Central memory CD8-positive, alpha-beta T cell (primary cell): Measurements from ENCODE around the gene P4HA2.

ENCODE experiments used
- ATAC-seq: fragments of 150-1000 bp; cut with Tn5 transposase; replicated peaks from 2 replicates; pipeline ENCODE4 v1.10.0; 2022; ENCODE audit warnings: mild to moderate bottlenecking, moderate FRiP score, moderate number of reproducible peaks; ENCODE audit not compliant: poor library complexity, severe bottlenecking; ENCODE audit errors: extremely low read depth
- DNase-seq, 2 donors: peaks; one replicate each; pipeline ENCODE4 v3.0.0; 2021; ENCODE audit warnings: low spot score in 2 of 2
- H3K27ac Mint-ChIP-seq: one replicate; pipeline ENCODE4 v1.8.0; 2022; ENCODE audit warnings: low read depth, mild to moderate bottlenecking, moderate library complexity, mixed read lengths
- H3K27me3 Mint-ChIP-seq: one replicate; pipeline ENCODE4 v1.8.0; 2022; ENCODE audit warnings: mixed read lengths
- H3K36me3 Mint-ChIP-seq: one replicate; pipeline ENCODE4 v1.8.0; 2022; ENCODE audit warnings: mild to moderate bottlenecking, moderate library complexity, mixed read lengths; ENCODE audit not compliant: insufficient read depth
- H3K4me1 Mint-ChIP-seq: one replicate; pipeline ENCODE4 v1.8.0; 2022; ENCODE audit warnings: mixed read lengths
- H3K4me3 Mint-ChIP-seq: one replicate; pipeline ENCODE4 v1.8.0; 2022; ENCODE audit warnings: mild to moderate bottlenecking, moderate library complexity, mixed read lengths
- H3K9me3 Mint-ChIP-seq: one replicate; pipeline ENCODE4 v1.8.0; 2022; ENCODE audit warnings: mixed read lengths

Gene P4HA2

DNA sequence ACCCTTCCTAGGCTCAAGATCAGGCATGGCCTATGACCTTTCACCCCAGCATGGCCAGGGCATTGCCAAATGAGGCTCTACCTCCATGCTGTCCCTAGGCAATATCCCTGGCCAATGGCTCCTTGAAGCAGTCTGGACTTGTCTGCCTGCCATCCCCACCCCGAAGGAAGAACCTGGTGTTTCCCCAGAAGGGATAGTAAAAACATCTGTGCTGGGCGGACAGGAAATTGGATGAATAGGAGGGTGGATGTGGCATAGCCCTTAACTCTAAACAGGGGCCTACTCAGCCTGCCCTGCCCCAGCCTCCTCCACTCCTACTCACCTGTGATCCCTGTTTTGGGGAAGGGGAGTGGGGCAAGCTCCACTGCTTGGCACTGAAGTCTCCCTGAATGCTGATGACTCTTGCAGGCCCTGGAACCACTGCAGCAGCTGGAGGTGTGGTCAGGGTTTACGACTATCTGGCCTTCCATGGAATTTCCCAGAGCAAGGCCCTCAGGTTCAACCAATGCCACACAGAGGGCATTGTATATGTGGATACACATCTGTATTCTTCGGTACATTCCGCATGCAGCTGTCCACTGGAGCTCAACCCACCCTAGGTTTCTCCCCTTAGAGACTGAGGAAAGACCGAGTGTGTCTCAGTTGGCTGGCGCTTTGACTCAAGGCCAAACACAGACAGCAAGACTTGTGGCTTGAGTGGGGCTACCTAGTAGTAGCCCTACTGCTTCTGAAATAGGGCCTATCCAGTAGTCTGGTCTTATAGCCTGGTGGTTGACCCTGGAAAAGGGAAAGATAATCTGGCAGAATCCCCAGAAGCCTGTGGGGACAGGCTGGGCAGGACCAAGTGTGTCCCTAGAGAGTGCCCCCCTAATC is 6.4 kb upstream of the P4HA2 start:
- Mint-ChIP-seq H3K4me1 (peaks cover 5% of the 10 kb centered on the region), H3K4me3 (no peak overlapping the region)
- no peak for ATAC-seq

DNA sequence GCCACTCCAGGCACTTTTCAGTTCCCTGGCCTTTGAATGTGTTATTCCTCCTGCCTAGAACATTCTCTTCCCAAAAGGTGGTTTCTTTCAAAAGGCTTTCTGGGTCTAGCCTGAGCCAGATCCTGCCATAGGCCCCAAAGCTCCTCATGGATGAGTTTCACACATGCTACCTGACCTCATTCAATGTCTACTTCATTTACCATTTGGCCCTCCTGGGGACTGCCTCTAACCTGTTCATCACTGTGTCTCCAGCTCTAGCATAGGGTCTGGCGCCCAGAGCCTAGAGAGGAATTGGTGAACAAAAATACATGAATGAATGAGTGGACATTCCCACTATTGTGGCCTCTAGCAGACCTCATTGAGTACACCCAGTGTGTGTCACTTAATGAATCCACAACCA is 5.4 kb upstream of the P4HA2 start:
- no peak overlapping the region for H3K4me3 Mint-ChIP-seq

More for the DNA sequence above, 6.4 kb upstream of the P4HA2 start:
- Mint-ChIP-seq H3K27ac (no peak overlapping the region), H3K9me3 (no peaks in the 10 kb centered on the region), H3K36me3 (peaks cover 2% of the 10 kb centered on the region), H3K27me3 (peaks cover 24% of the 10 kb centered on the region)
- no peak for DNase-seq

DNA sequence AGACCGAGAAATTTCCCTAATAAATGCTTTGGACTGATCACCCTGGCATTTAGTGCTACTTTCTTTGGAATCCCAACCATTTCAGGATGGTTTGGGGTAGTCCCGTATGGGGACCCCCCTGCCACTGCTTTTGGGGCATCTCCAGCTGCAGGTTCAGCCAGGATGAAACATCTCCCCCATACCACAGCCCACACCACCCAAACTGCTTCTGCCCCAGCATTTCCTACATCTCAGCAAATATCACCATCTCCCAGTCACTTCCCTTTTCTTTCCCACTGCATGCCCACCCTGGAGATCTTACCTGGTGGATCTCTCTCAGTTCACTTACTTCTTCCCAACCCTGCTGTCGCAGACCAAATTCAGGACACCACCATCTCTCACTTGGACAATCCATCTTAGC is 4.8 kb upstream of the P4HA2 start:
- H3K4me3 Mint-ChIP-seq = no peak overlapping the region
- no peaks in the 10 kb centered on the region for H3K9me3 Mint-ChIP-seq
- ATAC-seq (no peak), DNase-seq (no peak)
- peaks cover 7% of the 10 kb centered on the region for H3K4me1 Mint-ChIP-seq
- H3K27me3 Mint-ChIP-seq = peaks cover 30% of the 10 kb centered on the region
- peaks cover 2% of the 10 kb centered on the region for H3K36me3 Mint-ChIP-seq
- no peak overlapping the region for H3K27ac Mint-ChIP-seq

More for the DNA sequence above, 5.4 kb upstream of the P4HA2 start:
- H3K4me1 Mint-ChIP-seq = peaks cover 7% of the 10 kb centered on the region
- H3K27me3 Mint-ChIP-seq = peaks cover 30% of the 10 kb centered on the region
- ATAC-seq (no peak), DNase-seq (no peak)
- H3K36me3 Mint-ChIP-seq = peaks cover 2% of the 10 kb centered on the region
- H3K27ac Mint-ChIP-seq = no peak overlapping the region
- no peaks in the 10 kb centered on the region for H3K9me3 Mint-ChIP-seq

DNA sequence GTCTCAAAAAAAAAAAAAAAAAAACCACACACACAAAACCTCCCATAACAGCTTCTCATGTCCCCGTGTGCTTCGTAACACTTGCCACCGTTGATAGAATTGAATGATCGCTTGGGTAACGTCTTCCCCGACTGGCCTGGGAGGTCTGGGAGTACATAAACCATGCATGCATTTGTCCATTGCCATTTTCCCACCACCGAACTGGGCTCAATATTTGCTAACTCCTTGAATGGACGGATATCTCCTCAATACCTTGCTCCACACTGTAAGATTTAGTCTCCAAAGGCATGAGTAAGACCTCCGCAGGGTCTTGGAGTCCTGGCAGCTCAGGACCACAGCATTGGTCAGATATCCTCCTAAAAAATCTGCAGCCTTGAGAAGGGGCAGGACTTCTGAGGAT is 3.2 kb upstream of the P4HA2 start:
- Mint-ChIP-seq H3K4me3 (no peak overlapping the region), H3K4me1 (peaks cover 7% of the 10 kb centered on the region), H3K27ac (no peak overlapping the region), H3K9me3 (no peaks in the 10 kb centered on the region), H3K36me3 (peaks cover 2% of the 10 kb centered on the region), H3K27me3 (peaks cover 30% of the 10 kb centered on the region)
- ATAC-seq (no peak), DNase-seq (no peak)

DNA sequence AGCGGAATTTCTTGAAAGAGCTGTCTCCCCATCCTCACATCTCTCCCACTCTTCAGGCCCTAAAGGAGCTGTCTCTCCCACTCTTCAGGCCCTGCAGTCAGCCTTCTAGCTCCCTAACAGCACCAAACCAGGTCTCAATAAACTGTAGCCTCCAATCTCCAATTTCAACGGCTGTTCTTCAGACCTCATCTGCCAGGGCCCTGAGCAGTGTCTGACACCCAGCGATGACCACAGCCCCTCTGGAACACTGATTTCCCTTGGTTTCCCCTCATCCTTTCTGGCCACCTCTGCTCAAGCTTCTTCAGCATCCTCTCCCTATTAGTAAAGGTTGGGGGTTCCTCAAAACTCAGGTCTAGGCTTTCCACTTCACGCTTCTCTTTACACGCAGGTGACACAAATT is 1.6 kb upstream of the P4HA2 start:
- Mint-ChIP-seq H3K27me3 (peaks cover 30% of the 10 kb centered on the region), H3K27ac (no peak overlapping the region), H3K36me3 (peaks cover 2% of the 10 kb centered on the region), H3K9me3 (no peaks in the 10 kb centered on the region), H3K4me3 (peak overlapping the region; percentile 44), H3K4me1 (peaks cover 7% of the 10 kb centered on the region)
- ATAC-seq = no peak
- no peak for DNase-seq

DNA sequence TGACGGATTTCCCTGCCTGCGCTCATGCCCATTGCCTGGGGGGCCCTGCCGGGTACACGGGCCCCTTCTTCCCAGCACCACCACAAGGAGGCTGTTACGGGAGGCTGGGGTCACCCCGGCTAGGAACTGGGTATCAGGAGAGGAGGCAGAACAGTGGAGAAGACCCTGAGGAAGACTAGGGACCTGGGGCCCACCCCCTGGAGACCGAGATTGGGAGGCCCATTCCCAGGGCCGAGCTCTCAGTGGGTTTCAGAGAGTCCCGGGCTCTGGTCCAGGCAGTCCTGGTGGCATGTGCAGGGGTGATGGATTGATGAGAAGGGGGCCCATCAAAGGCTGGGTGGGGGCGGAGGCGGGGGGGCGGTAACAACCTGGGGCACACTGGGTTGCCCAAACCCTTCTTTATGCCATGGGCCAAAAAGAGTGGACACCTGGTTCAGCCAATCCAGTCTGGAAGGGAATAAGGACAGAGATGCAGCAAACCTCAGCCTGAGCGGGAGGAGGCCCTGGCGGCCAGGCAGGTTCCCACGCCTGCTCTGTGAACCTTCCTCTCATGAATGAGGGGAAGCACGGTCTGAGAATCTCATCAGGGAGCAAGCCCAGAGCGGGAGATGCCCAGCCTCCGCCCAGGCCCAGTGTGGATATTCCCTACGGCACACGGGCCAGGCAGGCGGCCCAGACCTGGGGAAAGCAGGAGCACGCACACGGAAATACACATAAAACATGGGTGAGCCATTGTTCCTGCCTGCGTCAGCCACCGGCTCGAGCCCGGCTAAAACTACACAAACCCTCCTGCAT is 785 bp upstream of the P4HA2 start:
- Mint-ChIP-seq H3K4me1 (peaks cover 7% of the 10 kb centered on the region), H3K36me3 (peaks cover 2% of the 10 kb centered on the region), H3K9me3 (no peaks in the 10 kb centered on the region), H3K4me3 (peak overlapping the region; percentile 44), H3K27ac (no peak overlapping the region), H3K27me3 (peaks cover 30% of the 10 kb centered on the region)
- ATAC-seq (no peak), DNase-seq (no peak)

DNA sequence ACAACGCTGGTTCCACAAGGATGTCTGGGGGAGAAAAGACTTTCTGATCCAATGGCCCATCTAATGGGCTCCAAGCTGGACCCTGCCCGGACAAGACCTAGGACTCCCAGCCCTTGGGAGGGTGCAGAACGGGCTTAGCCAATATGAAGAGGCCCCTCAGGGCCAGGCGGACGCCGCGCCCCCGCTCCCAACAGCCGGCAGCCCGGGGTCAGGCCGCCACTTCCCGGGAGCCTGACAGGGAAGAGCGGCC is 493 bp downstream of the P4HA2 start:
- Mint-ChIP-seq H3K4me1 (peaks cover 7% of the 10 kb centered on the region), H3K27ac (no peak overlapping the region), H3K9me3 (no peaks in the 10 kb centered on the region)

DNA sequence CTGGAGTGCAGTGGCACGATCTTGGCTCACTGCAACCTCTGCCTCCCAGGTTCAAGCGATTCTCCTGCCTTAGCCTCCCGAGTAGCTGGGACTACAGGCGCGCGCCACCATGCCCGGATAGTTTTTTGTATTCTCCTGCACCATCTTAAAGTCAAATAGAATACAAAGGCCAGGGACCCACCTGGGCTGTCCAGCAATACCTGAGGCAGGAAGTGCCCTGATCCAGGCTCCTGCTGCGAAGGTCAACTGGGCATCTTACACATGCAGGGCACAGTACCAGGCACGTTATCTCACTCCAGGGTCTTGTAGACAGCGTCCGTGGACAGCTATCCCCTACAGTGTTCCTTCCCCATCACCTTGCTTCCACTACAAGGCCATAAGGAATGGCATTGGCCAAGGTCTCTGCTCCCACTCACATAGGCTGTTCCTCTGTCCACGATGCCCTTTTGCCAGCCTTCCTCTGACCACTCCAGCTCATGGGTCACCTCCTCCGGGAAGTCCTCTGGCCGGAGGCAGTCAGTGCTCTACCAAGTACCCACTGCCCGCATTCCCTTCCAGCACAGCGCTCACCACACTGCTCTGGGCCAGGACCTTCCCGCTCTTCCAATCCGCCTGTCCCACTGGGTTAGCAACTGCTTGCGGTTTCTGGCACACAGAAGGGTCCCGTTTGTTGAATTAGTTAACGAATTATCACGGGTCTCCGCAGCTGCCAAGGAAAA is 978 bp downstream of the P4HA2 start:
- Mint-ChIP-seq H3K27ac (no peak overlapping the region), H3K27me3 (peaks cover 18% of the 10 kb centered on the region), H3K4me1 (peaks cover 7% of the 10 kb centered on the region), H3K9me3 (no peaks in the 10 kb centered on the region), H3K36me3 (peaks cover 3% of the 10 kb centered on the region), H3K4me3 (peak overlapping the region; percentile 19)
- DNase-seq (no peak), ATAC-seq (no peak)

More for the DNA sequence above, 493 bp downstream of the P4HA2 start:
- peak; percentile 17 for ATAC-seq
- DNase-seq = no peak
- Mint-ChIP-seq H3K36me3 (peaks cover 3% of the 10 kb centered on the region), H3K4me3 (peak overlapping the region; percentile 19), H3K27me3 (peaks cover 20% of the 10 kb centered on the region)

DNA sequence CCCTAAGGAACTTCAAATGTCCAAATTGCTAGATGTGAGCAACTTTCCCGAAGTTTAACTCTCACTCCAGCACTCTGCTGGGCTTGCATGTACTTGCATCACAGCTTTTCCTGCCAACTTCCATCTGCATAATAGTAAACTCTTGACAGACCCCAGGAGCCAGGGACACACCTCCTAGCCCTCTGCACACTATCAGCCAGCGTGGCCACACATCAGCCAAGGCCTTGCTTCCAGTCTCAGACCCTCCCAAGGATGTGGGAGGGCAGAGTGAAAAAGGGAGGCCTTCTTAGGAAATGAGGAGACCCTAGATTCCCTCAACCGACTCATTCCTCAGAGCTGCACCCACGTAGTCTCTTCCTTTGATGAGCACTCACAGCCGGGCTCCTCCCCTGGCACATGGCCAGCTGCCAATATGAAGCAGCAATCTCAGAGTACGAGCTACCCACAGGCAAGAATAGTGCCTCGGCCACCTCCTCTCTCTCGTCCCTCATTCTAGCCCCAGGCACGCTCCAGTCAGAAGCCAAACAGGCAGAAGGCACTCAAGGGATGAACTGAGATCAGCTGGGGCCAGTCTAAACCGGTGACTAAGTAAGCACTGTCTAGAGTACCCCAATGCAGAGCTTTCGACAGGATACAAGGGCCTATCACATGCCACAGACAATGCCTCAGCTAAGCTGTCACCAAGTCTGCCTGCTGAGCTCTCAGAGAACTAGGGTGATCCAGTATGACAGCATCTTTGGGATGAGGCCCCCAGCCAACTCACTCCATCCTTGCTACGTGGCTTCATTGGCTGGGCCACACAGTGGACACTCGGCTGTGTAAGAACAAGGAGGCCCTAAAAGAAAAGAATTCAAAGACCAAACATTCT is 2.3 kb downstream of the P4HA2 start:
- H3K4me3 Mint-ChIP-seq = no peak overlapping the region
- DNase-seq = no peak
- peaks cover 7% of the 10 kb centered on the region for H3K4me1 Mint-ChIP-seq
- no peak for ATAC-seq
- H3K27me3 Mint-ChIP-seq = peaks cover 18% of the 10 kb centered on the region
- H3K36me3 Mint-ChIP-seq = peaks cover 3% of the 10 kb centered on the region
- no peak overlapping the region for H3K27ac Mint-ChIP-seq
- H3K9me3 Mint-ChIP-seq = no peaks in the 10 kb centered on the region

DNA sequence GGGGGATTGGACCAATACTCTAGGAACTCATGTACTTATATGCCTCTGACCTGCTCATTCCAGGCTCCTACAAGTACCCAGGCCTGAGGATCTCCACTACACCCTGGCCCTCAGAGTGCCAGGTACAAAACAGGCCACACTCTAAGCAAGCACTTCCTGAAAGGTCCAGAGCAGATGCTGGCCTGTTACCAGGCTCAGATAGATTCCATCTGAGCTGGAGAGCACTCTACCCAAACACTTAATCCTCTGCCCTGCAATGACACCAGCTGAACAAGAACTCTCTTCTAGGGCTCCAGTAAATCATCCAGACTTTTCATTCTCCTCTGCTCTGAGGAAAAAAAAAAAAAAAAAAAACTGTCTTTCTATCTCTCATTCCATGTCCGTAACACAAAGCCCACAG is 2.9 kb downstream of the P4HA2 start:
- Mint-ChIP-seq H3K27ac (no peak overlapping the region), H3K4me3 (no peak overlapping the region), H3K27me3 (peaks cover 13% of the 10 kb centered on the region), H3K36me3 (peaks cover 3% of the 10 kb centered on the region), H3K4me1 (peaks cover 7% of the 10 kb centered on the region), H3K9me3 (no peaks in the 10 kb centered on the region)
- ATAC-seq (no peak), DNase-seq (no peak)

DNA sequence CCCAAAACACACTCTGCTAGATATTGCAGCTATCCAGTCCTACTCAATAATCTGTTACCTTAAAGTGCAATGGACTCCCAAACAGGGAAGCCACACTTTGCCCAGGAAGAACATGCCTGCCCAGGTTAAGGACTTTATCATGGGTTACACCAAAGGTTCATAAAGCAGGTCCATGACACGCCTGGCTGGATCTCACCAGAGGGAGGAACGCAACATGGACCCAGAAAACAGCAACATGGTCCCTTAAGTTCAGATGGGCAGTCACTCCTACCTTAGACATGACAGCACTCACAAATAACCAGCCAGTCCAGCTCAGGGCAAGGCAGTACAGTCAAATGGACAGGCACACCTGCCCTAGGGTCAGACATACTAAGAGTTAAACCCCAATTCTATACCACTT is 3.8 kb downstream of the P4HA2 start:
- Mint-ChIP-seq H3K9me3 (no peaks in the 10 kb centered on the region), H3K4me3 (no peak overlapping the region), H3K27me3 (peaks cover 4% of the 10 kb centered on the region), H3K36me3 (peaks cover 1% of the 10 kb centered on the region), H3K4me1 (peaks cover under 1% of the 10 kb centered on the region), H3K27ac (no peak overlapping the region)
- DNase-seq (no peak), ATAC-seq (no peak)

DNA sequence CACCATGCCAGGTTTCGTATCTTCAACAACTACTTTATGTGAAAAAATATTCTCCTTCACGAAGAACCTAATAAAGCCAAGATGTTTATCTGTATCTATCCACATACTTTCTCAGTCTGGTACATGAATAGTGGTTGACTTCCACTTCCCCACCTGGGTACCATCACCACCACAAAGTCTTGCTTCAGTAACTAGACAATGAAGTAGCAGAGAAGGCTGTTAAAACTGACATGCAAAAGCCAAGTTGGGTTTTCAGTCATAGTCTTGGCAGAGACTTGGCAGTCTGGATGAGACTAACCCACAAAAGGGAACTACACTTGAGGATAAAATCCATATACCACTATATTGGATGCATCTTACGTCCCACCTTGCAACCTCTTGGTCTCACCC is 5.0 kb downstream of the P4HA2 start:
- no peak for ATAC-seq
- peaks cover 1% of the 10 kb centered on the region for H3K36me3 Mint-ChIP-seq
- no peaks in the 10 kb centered on the region for H3K4me1 Mint-ChIP-seq
- H3K27ac Mint-ChIP-seq = no peak overlapping the region
- DNase-seq = no peak
- H3K27me3 Mint-ChIP-seq = no peaks in the 10 kb centered on the region
- no peak overlapping the region for H3K4me3 Mint-ChIP-seq
- H3K9me3 Mint-ChIP-seq = no peaks in the 10 kb centered on the region
